Gastroesophageal sphincter (tissue), 3 donors: Measurements from ENCODE around the gene IRS2.

Experiments used
- EP300 ChIP-seq: sonication (generic); formaldehyde crosslinking; IDR thresholded peaks from one replicate; pipeline ENCODE4 v1.6.1; 2017; ENCODE audit warnings: antibody characterized with exemption, mild to moderate bottlenecking
- POLR2A ChIP-seq, 2 donors: fragments of 450-650 bp; IDR thresholded peaks; one replicate each; pipeline ENCODE4 v1.6.1; 2017; ENCODE audit warnings: antibody characterized with exemption in 2 of 2, mild to moderate bottlenecking in 2 of 2, moderate library complexity in 1 of 2
- POLR2AphosphoS5 ChIP-seq: sonication (generic); formaldehyde crosslinking; IDR thresholded peaks from one replicate; pipeline ENCODE4 v1.6.1; 2017; ENCODE audit warnings: antibody characterized with exemption
- TF ChIP-seq, protein P1 (sequence below), 4 experiments: fragments of 200-600 bp in 2 of 4; fragments of 450-650 bp in 2 of 4; sonication (generic) in 1 of 4; IDR thresholded peaks; one replicate each; pipeline ENCODE4 v1.5.1; 2017 to 2019; ENCODE audit warnings: antibody characterized with exemption in 4 of 4, mild to moderate bottlenecking in 2 of 4, moderate library complexity in 2 of 4

- TF ChIP-seq, protein P1, sequence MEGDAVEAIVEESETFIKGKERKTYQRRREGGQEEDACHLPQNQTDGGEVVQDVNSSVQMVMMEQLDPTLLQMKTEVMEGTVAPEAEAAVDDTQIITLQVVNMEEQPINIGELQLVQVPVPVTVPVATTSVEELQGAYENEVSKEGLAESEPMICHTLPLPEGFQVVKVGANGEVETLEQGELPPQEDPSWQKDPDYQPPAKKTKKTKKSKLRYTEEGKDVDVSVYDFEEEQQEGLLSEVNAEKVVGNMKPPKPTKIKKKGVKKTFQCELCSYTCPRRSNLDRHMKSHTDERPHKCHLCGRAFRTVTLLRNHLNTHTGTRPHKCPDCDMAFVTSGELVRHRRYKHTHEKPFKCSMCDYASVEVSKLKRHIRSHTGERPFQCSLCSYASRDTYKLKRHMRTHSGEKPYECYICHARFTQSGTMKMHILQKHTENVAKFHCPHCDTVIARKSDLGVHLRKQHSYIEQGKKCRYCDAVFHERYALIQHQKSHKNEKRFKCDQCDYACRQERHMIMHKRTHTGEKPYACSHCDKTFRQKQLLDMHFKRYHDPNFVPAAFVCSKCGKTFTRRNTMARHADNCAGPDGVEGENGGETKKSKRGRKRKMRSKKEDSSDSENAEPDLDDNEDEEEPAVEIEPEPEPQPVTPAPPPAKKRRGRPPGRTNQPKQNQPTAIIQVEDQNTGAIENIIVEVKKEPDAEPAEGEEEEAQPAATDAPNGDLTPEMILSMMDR (IDR thresholded peaks at IDR 0.05), result no peak
- TF ChIP-seq POLR2A (IDR thresholded peaks at IDR 0.05) (no peak), EP300 (no peak), POLR2AphosphoS5 (no peak)
Observed at GRCh38 chr13:109725297-109725696, 61.1 kb downstream of the IRS2 start.
